Measurements from ENCODE around the gene TBCK. TPM values are rescaled to one million over a fixed set of nuclear protein-coding genes. Genes with fewer than 3 reads are reported as not detected.

The TBCK gene
- total RNA-seq, 1 experiment from 2014 or later, result 28.6 TPM

DNA sequence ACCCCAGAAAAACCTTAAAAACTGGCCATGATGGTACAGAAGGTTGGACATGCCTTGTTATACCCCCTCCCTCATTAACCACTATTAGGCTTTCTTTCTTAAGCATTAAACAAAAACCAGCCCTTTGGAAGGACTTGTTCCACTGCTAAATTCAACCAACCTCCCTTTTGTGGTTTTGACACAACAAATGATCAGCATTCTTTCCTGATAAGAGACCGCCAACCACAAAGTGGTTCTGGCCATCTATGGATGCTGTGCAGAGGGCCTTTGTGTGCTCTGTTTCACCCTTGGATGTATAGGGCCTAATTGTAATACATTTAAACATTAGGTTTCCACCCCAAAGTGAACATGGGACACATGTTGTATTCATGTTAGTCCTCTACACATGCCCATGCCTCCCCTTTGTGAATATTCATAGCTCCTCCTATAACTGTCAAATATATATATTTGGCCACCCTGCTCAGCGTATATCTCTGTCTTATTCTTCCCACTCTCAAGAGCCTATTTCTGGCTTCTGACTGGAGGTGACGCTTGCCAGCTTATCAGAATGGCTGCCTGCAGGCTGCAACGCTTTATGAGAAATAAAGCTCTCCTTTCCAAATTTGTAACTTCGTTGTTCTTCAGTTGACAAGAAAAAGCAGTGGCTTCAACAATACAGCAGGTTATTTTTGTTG is 294.1 kb downstream of the TBCK start (continued):
- TF ChIP-seq, protein P1, sequence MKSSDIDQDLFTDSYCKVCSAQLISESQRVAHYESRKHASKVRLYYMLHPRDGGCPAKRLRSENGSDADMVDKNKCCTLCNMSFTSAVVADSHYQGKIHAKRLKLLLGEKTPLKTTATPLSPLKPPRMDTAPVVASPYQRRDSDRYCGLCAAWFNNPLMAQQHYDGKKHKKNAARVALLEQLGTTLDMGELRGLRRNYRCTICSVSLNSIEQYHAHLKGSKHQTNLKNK (CRISPR knock-in tag; IDR thresholded peaks at IDR 0.05), result no peak

DNA sequence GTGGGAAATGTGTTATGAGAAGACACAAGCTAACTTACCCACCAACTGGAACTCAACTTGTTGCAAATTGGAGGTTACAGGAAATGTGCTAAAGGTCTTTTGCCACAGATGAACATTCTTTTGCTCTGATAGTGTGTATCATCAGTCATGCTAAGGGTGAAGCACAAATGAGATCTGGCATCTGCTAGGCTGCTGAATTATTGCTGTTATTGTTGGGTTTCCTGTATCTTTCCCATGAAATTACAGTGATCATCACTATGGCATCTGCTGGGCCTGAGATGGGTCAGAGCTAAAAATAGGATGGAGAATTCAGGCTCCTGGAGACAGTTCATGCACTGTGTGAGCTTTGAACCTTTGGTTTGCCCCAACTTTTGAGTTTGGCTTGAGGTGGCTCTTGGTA is 296.2 kb downstream of the TBCK start:
- Mint-ChIP-seq H3K9me3 (peaks cover 9% of the 10 kb centered on the region), H3K4me3 (no peak overlapping the region), H3K36me3 (no peaks in the 10 kb centered on the region), H3K27ac (no peak overlapping the region), H3K4me1 (0 out of 2 replicates have a peak, but pooled peaks cover 2% of the 10 kb centered on the region), H3K27me3 (ENCODE audit: low read depth) (no peaks in the 10 kb centered on the region)
- no peak for TF ChIP-seq GTF2I (CRISPR knock-in tag; conservative IDR thresholded peaks at IDR 0.05)
- no peak for TF ChIP-seq GABPB1 (CRISPR knock-in tag; IDR thresholded peaks at IDR 0.05)
- CTCF ChIA-PET, result no interaction called here
- ATAC-seq, result no peak
- POLR2A ChIA-PET, result no interaction called here
- DNase-seq (ENCODE audit: low spot score), result no peak

DNA sequence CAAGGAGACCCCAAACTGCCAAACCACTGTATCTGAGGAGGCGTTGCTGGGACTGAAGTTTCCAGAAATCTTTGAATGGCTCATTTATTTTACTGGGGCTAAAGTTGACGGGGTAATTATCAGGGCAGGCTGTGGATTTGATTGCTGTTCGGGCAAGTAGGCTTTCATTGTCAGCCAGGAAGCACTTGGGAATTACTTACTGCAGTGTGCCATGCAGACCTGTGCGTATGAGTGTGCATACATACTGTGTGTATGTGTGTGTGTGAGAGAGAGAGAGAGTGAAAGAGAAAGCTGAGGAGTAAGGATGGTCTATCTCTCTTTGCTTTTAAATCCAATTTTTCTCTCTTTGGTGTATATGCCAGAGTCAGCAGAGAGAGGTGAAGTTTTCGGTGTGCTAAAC is 298.0 kb downstream of the TBCK start:
- TF ChIP-seq JUN (CRISPR knock-in tag; IDR thresholded peaks at IDR 0.05), result no peak
- TF ChIP-seq NFATC4 (CRISPR knock-in tag; IDR thresholded peaks at IDR 0.05), result no peak
- no peak for TF ChIP-seq JAZF1 (CRISPR knock-in tag; IDR thresholded peaks at IDR 0.05)
- TF ChIP-seq TEAD1 (CRISPR knock-in tag; IDR thresholded peaks at IDR 0.05), result no peak
- TF ChIP-seq NR2C2 (CRISPR knock-in tag; IDR thresholded peaks at IDR 0.05), result no peak
- TF ChIP-seq SMAD3 (CRISPR knock-in tag; IDR thresholded peaks at IDR 0.05; ENCODE audit: borderline replicate concordance), result no peak
- TF ChIP-seq, protein P2, sequence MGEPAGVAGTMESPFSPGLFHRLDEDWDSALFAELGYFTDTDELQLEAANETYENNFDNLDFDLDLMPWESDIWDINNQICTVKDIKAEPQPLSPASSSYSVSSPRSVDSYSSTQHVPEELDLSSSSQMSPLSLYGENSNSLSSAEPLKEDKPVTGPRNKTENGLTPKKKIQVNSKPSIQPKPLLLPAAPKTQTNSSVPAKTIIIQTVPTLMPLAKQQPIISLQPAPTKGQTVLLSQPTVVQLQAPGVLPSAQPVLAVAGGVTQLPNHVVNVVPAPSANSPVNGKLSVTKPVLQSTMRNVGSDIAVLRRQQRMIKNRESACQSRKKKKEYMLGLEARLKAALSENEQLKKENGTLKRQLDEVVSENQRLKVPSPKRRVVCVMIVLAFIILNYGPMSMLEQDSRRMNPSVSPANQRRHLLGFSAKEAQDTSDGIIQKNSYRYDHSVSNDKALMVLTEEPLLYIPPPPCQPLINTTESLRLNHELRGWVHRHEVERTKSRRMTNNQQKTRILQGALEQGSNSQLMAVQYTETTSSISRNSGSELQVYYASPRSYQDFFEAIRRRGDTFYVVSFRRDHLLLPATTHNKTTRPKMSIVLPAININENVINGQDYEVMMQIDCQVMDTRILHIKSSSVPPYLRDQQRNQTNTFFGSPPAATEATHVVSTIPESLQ (CRISPR knock-in tag; IDR thresholded peaks at IDR 0.05), result no peak
- TF ChIP-seq, protein P3, sequence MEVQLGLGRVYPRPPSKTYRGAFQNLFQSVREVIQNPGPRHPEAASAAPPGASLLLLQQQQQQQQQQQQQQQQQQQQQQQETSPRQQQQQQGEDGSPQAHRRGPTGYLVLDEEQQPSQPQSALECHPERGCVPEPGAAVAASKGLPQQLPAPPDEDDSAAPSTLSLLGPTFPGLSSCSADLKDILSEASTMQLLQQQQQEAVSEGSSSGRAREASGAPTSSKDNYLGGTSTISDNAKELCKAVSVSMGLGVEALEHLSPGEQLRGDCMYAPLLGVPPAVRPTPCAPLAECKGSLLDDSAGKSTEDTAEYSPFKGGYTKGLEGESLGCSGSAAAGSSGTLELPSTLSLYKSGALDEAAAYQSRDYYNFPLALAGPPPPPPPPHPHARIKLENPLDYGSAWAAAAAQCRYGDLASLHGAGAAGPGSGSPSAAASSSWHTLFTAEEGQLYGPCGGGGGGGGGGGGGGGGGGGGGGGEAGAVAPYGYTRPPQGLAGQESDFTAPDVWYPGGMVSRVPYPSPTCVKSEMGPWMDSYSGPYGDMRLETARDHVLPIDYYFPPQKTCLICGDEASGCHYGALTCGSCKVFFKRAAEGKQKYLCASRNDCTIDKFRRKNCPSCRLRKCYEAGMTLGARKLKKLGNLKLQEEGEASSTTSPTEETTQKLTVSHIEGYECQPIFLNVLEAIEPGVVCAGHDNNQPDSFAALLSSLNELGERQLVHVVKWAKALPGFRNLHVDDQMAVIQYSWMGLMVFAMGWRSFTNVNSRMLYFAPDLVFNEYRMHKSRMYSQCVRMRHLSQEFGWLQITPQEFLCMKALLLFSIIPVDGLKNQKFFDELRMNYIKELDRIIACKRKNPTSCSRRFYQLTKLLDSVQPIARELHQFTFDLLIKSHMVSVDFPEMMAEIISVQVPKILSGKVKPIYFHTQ (CRISPR knock-in tag; IDR thresholded peaks at IDR 0.05), result no peak
- no peak for TF ChIP-seq FOXK1 (CRISPR knock-in tag; IDR thresholded peaks at IDR 0.05)
- Mint-ChIP-seq H3K27ac (no peak overlapping the region), H3K4me1 (0 out of 2 replicates have a peak, but pooled peaks cover 2% of the 10 kb centered on the region), H3K36me3 (peaks cover 6% of the 10 kb centered on the region; the same call in 1 of the 2 replicates), H3K9me3 (peaks cover 25% of the 10 kb centered on the region), H3K27me3 (ENCODE audit: low read depth) (no peaks in the 10 kb centered on the region), H3K4me3 (no peak overlapping the region)
- no peak for ATAC-seq
- no peak for DNase-seq (ENCODE audit: low spot score)
- ChIA-PET CTCF (no interaction called here), POLR2A (no interaction called here)

DNA sequence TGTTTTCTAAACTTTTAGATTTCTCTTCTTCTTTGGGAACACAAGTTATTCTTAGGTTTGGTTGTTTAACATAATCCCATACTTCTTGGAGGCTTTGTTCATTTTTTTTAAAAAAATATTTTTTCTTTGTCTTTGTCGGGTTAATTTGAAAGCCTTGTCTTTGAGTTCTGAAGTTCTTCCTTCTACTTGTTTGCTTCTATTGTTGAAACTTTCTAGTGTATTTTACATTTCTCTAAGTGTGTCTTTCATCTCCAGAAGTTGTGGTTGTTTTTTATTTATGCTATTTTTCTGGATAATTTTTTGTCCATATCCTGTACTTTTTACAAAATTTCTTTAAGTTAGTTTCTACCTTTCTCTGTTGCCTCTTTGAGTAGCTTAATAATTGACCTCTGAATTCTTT is 304.6 kb downstream of the TBCK start:
- Mint-ChIP-seq H3K9me3 (peaks cover 49% of the 10 kb centered on the region), H3K27ac (no peak overlapping the region), H3K27me3 (ENCODE audit: low read depth) (no peaks in the 10 kb centered on the region), H3K4me3 (no peak overlapping the region), H3K36me3 (peaks cover 12% of the 10 kb centered on the region), H3K4me1 (no peaks in the 10 kb centered on the region)
- DNase-seq (ENCODE audit: low spot score) (no peak), ATAC-seq (no peak)
- ChIA-PET CTCF (no interaction called here), POLR2A (no interaction called here)
- TF ChIP-seq, protein P4, sequence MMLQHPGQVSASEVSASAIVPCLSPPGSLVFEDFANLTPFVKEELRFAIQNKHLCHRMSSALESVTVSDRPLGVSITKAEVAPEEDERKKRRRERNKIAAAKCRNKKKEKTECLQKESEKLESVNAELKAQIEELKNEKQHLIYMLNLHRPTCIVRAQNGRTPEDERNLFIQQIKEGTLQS (CRISPR knock-in tag; conservative IDR thresholded peaks at IDR 0.05), result no peak
- TF ChIP-seq PRRX2 (CRISPR knock-in tag; IDR thresholded peaks at IDR 0.05), result no peak
- TF ChIP-seq, protein P5, sequence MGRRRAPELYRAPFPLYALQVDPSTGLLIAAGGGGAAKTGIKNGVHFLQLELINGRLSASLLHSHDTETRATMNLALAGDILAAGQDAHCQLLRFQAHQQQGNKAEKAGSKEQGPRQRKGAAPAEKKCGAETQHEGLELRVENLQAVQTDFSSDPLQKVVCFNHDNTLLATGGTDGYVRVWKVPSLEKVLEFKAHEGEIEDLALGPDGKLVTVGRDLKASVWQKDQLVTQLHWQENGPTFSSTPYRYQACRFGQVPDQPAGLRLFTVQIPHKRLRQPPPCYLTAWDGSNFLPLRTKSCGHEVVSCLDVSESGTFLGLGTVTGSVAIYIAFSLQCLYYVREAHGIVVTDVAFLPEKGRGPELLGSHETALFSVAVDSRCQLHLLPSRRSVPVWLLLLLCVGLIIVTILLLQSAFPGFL (CRISPR knock-in tag; IDR thresholded peaks at IDR 0.05; ENCODE audit: borderline replicate concordance), result no peak
- TF ChIP-seq, protein P6, sequence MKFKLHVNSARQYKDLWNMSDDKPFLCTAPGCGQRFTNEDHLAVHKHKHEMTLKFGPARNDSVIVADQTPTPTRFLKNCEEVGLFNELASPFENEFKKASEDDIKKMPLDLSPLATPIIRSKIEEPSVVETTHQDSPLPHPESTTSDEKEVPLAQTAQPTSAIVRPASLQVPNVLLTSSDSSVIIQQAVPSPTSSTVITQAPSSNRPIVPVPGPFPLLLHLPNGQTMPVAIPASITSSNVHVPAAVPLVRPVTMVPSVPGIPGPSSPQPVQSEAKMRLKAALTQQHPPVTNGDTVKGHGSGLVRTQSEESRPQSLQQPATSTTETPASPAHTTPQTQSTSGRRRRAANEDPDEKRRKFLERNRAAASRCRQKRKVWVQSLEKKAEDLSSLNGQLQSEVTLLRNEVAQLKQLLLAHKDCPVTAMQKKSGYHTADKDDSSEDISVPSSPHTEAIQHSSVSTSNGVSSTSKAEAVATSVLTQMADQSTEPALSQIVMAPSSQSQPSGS (CRISPR knock-in tag; IDR thresholded peaks at IDR 0.05; ENCODE audit: borderline replicate concordance, low read depth), result no peak
- no peak for TF ChIP-seq HMGA2 (CRISPR knock-in tag; IDR thresholded peaks at IDR 0.05)
- TF ChIP-seq, protein P7, sequence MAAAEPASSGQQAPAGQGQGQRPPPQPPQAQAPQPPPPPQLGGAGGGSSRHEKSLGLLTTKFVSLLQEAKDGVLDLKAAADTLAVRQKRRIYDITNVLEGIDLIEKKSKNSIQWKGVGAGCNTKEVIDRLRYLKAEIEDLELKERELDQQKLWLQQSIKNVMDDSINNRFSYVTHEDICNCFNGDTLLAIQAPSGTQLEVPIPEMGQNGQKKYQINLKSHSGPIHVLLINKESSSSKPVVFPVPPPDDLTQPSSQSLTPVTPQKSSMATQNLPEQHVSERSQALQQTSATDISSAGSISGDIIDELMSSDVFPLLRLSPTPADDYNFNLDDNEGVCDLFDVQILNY (CRISPR knock-in tag; IDR thresholded peaks at IDR 0.05), result no peak
- no peak for TF ChIP-seq RELA (CRISPR knock-in tag; IDR thresholded peaks at IDR 0.05; ENCODE audit: borderline replicate concordance)
- TF ChIP-seq, protein P8, sequence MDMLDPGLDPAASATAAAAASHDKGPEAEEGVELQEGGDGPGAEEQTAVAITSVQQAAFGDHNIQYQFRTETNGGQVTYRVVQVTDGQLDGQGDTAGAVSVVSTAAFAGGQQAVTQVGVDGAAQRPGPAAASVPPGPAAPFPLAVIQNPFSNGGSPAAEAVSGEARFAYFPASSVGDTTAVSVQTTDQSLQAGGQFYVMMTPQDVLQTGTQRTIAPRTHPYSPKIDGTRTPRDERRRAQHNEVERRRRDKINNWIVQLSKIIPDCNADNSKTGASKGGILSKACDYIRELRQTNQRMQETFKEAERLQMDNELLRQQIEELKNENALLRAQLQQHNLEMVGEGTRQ (CRISPR knock-in tag; IDR thresholded peaks at IDR 0.05), result no peak
- TF ChIP-seq ATF1 (CRISPR knock-in tag; IDR thresholded peaks at IDR 0.05), result no peak

Measured in WTC11 (cell line).